A549 (cell line): Measurements from ENCODE around the gene PTPN5. TPM values are rescaled to one million over a fixed set of nuclear protein-coding genes. Genes with fewer than 3 reads are reported as not detected.

Experiments
- ATAC-seq, 2 experiments: fragments of 200-7000 bp in 1 of 2; fragments of >200 bp in 1 of 2; cut with Nextera tagmentation in 1 of 2; cut with Tn5 transposase in 1 of 2; 3 replicates each; pipeline versions ENCODE4 v1.8.0 to v1.9.1; 2018 to 2020; ENCODE audit warnings: mild to moderate bottlenecking in 1 of 2, moderate library complexity in 1 of 2
- CTCF ChIA-PET: fragments of 300-600 bp; sonication (Branson Sonifier 250); formaldehyde crosslinking; extraction: SDS; loops from one replicate; lab custom pipeline; 2021; ENCODE audit warnings: antibody characterized with exemption, inconsistent platforms; lab: Yijun Ruan, JAX
- POLR2A ChIA-PET: fragments of 350-600 bp; formaldehyde crosslinking; extraction: SDS; loops from one replicate; lab custom pipeline; 2021; ENCODE audit warnings: antibody characterized with exemption, inconsistent platforms; lab: Yijun Ruan, JAX
- DNase-seq, 2 experiments: peaks; one replicate each; pipeline versions ENCODE4 v3.0.0 to v3.0.0-alpha.2; 2011 to 2016; ENCODE audit warnings: low read depth in 1 of 2, low spot score in 1 of 2
- FAIRE-seq: peaks from 2 replicates; lab custom pipeline; 2011; peaks lifted over from hg19 to GRCh38; lab: Jason Lieb, UNC
- H3K27ac ChIP-seq, 2 experiments: fragments of >200 bp; sonication (Bioruptor Twin); formaldehyde crosslinking; 3 replicates each; pipeline ENCODE4 v1.5.1; 2016 to 2017
- H3K4me1 ChIP-seq: fragments of >200 bp; sonication (Bioruptor Twin); formaldehyde crosslinking; 3 replicates; pipeline ENCODE4 v1.6.1; 2016
- H3K4me2 ChIP-seq: fragments of >200 bp; sonication (Bioruptor Twin); formaldehyde crosslinking; 3 replicates; pipeline ENCODE4 v1.6.1; 2016
- H3K4me3 ChIP-seq: fragments of >200 bp; sonication (Bioruptor Twin); formaldehyde crosslinking; 3 replicates; pipeline ENCODE4 v1.5.1; 2016
- H3K9me3 ChIP-seq: fragments of >200 bp; sonication (Bioruptor Twin); formaldehyde crosslinking; 3 replicates; pipeline ENCODE4 v1.6.1; 2016
- BHLHE40 ChIP-seq: IDR thresholded peaks from 2 replicates; pipeline ENCODE4 v1.6.1; 2012; ENCODE audit warnings: low read depth, low read length, inconsistent platforms
- CBX2 ChIP-seq: fragments of 200-600 bp; sonication (generic); IDR thresholded peaks from 2 replicates; pipeline ENCODE4 v1.6.1; 2016; ENCODE audit warnings: low read depth, mild to moderate bottlenecking, borderline replicate concordance
- CHD2 ChIP-seq: fragments of 150-350 bp; IDR thresholded peaks from 2 replicates; pipeline ENCODE4 v1.6.1; 2014; ENCODE audit warnings: low read length; ENCODE audit not compliant: partially characterized antibody
- CHD4 ChIP-seq: fragments of 200-600 bp; sonication (generic); IDR thresholded peaks from 2 replicates; pipeline ENCODE4 v1.6.1; 2016; ENCODE audit warnings: antibody characterized with exemption, mild to moderate bottlenecking, borderline replicate concordance
- EHMT2 ChIP-seq: fragments of 200-600 bp; sonication (generic); IDR thresholded peaks from 2 replicates; pipeline ENCODE4 v1.6.1; 2016; ENCODE audit warnings: antibody characterized with exemption, low read depth, mild to moderate bottlenecking, moderate library complexity
- FOSB ChIP-seq: fragments of 250-450 bp; sonication (Bioruptor Pico); IDR thresholded peaks from 2 replicates; pipeline ENCODE4 v1.5.0; 2020; ENCODE audit warnings: mild to moderate bottlenecking, moderate library complexity
- FOSL2 ChIP-seq, 2 experiments: fragments of 450-650 bp in 1 of 2; fragments of >200 bp in 1 of 2; sonication (Bioruptor Twin) in 1 of 2; formaldehyde crosslinking; IDR thresholded peaks; 2 replicates each; pipeline versions ENCODE4 v1.5.0 to v1.6.1; 2016 to 2020; ENCODE audit warnings: mild to moderate bottlenecking in 1 of 2, moderate library complexity in 1 of 2
- FOXS1 ChIP-seq: fragments of 250-450 bp; sonication (Bioruptor Pico); IDR thresholded peaks from 2 replicates; pipeline ENCODE4 v1.5.0; 2020; ENCODE audit warnings: mild to moderate bottlenecking, moderate library complexity
- HEYL ChIP-seq: fragments of 250-450 bp; sonication (Bioruptor Pico); IDR thresholded peaks from 2 replicates; pipeline ENCODE4 v1.8.0; 2021; ENCODE audit warnings: mild to moderate bottlenecking, moderate library complexity
- HOXB5 ChIP-seq: fragments of 250-450 bp; sonication (Bioruptor Pico); IDR thresholded peaks from 2 replicates; pipeline ENCODE4 v1.5.0; 2020; ENCODE audit warnings: mild to moderate bottlenecking, moderate library complexity
- JUN ChIP-seq, 2 experiments: fragments of >200 bp; sonication (Bioruptor Twin); formaldehyde crosslinking; IDR thresholded peaks; 2 replicates in 1 of 2; 3 replicates in 1 of 2; pipeline ENCODE4 v1.6.1; 2016 to 2017
- KDM1A ChIP-seq: fragments of 200-600 bp; sonication (generic); IDR thresholded peaks from 2 replicates; pipeline ENCODE4 v1.6.1; 2016; ENCODE audit warnings: low read depth, mild to moderate bottlenecking
- KDM5A ChIP-seq: fragments of 200-600 bp; sonication (generic); IDR thresholded peaks from 2 replicates; pipeline ENCODE4 v1.6.1; 2016; ENCODE audit warnings: antibody characterized with exemption, mild to moderate bottlenecking
- PHF8 ChIP-seq: fragments of 200-600 bp; sonication (generic); IDR thresholded peaks from 2 replicates; pipeline ENCODE4 v1.6.1; 2016; ENCODE audit warnings: low read depth, mild to moderate bottlenecking, antibody characterized with exemption, moderate library complexity, borderline replicate concordance
- POLR2AphosphoS2 ChIP-seq: conservative IDR thresholded peaks from 2 replicates; pipeline ENCODE4 v1.6.1; 2012; ENCODE audit warnings: low read length, improper control_type of control experiment, inconsistent platforms
- RCOR1 ChIP-seq: fragments of 150-350 bp; IDR thresholded peaks from 2 replicates; pipeline ENCODE4 v1.6.1; 2014; ENCODE audit warnings: antibody characterized with exemption, low read length, low read depth
- ZC3H11A ChIP-seq: fragments of 450-650 bp; IDR thresholded peaks from 2 replicates; pipeline ENCODE4 v1.6.1; 2014; ENCODE audit warnings: antibody characterized with exemption, mild to moderate bottlenecking
- WGBS: methylation state at CpG from one replicate; pipeline ENCODE4 v1.1.6; 2017; ENCODE audit errors: missing lambda C conversion rate; 5-methylcytosine and 5-hydroxymethylcytosine counted together
- polyA plus RNA-seq, 4 experiments: library from polyadenylated mRNA; depleted of rRNA in 3 of 4; stranded (reverse); fragments of >200 nt; fragmentation: RNase III in 1 of 4; extraction: RNeasy Plus Mini Kit Qiagen cat#74134 plus additional on column Dnase treatment in 1 of 4; gene quantifications; 2 replicates in 3 of 4; 3 replicates in 1 of 4; pipeline ENCODE4 v1.2.3, GENCODE V29; 2011 to 2017
- TF ChIP-seq, protein P1 (sequence below): IDR thresholded peaks from 2 replicates; pipeline ENCODE4 v1.6.1; 2012
- TF ChIP-seq, protein P2 (sequence below): fragments of >200 bp; sonication (Bioruptor Twin); formaldehyde crosslinking; IDR thresholded peaks from 3 replicates; pipeline ENCODE4 v1.5.1; 2016
- TF ChIP-seq, protein P3 (sequence below): fragments of >200 bp; sonication (Bioruptor Twin); formaldehyde crosslinking; IDR thresholded peaks from 3 replicates; pipeline ENCODE4 v1.6.1; 2016

The PTPN5 gene
- polyA plus RNA-seq, 2 of the 4 experiments (the other 2 are of a cell fraction), result 0.04 TPM; not detected in 1

DNA sequence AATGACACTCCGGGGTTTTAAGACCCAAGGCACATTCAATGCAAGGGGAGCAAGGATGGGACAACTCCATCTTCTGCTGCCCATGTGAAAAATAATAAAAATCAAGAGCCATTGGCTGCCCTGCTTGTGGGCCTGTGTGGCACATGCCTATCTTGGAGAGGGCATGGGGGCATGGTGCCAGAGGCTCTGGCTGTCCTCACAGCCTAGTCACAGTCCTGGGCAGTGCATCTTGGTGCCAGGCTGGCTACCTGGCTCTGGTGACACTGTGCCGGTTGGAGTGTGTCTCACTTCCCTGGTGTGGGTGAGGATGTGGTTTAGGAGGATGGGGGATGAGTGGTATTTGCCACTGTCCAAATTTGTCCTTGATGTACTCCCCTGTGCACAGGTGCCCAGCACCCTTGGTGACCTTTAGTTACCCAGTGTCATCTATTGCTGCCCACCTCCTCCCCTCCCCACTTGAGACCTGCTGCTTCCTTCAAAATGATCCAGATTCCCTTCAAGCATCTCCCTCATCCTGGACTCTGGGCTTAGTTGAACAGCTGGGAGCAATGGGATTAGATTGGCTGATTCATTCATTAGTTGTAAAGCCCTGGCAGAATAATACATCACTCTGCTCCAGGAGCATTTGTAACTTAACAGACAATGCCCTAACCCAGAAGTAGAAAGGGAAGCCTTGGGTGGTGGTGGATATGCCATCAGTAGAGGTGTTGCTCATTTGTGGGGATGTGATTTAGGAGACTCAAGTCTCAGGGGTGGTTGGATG is 88.4 kb downstream of the PTPN5 start:
- H3K4me3 ChIP-seq, result no peak overlapping the region
- ChIA-PET CTCF (interaction anchor here (0.6 to 2.7 kb wide), 3 partner anchors 19 to 162 kb away, joined by 3 to 17 read pairs (median 4); no protein-coding TSS in a partner anchor), POLR2A (no interaction called here)
- no peak overlapping the region for H3K27ac ChIP-seq
- WGBS, result 70% methylated on average over 1 of the region's 2 CpGs
- FAIRE-seq, result no peak
- no peak for ATAC-seq
- no peak for TF ChIP-seq FOSB (CRISPR knock-in tag)
- TF ChIP-seq KDM5A, result no peak
- no peak for TF ChIP-seq EHMT2
- no peak for TF ChIP-seq CHD2
- no peak for TF ChIP-seq RCOR1
- TF ChIP-seq, protein P1, sequence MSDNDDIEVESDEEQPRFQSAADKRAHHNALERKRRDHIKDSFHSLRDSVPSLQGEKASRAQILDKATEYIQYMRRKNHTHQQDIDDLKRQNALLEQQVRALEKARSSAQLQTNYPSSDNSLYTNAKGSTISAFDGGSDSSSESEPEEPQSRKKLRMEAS, result no peak
- no peak for TF ChIP-seq JUN (IDR thresholded peaks at IDR 0.05)
- no peak for TF ChIP-seq PHF8
- no peak for TF ChIP-seq CHD4
- no peak for TF ChIP-seq POLR2AphosphoS2
- TF ChIP-seq, protein P2, sequence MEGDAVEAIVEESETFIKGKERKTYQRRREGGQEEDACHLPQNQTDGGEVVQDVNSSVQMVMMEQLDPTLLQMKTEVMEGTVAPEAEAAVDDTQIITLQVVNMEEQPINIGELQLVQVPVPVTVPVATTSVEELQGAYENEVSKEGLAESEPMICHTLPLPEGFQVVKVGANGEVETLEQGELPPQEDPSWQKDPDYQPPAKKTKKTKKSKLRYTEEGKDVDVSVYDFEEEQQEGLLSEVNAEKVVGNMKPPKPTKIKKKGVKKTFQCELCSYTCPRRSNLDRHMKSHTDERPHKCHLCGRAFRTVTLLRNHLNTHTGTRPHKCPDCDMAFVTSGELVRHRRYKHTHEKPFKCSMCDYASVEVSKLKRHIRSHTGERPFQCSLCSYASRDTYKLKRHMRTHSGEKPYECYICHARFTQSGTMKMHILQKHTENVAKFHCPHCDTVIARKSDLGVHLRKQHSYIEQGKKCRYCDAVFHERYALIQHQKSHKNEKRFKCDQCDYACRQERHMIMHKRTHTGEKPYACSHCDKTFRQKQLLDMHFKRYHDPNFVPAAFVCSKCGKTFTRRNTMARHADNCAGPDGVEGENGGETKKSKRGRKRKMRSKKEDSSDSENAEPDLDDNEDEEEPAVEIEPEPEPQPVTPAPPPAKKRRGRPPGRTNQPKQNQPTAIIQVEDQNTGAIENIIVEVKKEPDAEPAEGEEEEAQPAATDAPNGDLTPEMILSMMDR, result no peak
- no peak for DNase-seq
- H3K9me3 ChIP-seq, result no peaks in the 10 kb centered on the region
- no peaks in the 10 kb centered on the region for H3K4me1 ChIP-seq
- no peak overlapping the region for H3K4me2 ChIP-seq

DNA sequence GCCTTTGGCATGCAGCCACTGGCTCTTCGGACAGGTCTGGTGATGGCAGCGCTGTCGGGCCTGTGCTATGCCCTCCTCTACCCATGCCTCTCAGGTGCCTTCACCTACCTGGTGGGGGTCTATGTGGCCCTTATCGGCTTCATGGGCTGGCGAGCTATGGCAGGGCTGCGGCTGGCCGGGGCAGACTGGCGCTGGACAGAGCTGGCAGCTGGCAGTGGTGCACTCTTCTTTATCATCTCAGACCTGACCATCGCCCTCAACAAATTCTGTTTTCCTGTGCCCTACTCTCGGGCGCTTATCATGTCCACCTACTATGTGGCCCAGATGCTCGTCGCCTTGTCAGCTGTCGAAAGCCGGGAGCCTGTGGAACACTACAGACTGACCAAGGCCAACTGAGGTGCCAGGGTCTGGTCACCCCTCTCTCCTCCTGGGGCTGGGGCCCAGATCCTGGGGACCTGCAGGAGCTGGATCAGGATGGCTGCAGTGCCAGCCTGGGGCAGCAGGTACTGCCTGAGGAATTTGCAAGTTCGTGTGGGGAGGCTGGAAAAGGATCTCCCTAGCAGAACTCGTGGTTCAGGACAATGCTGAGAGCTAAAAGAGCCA is 89.9 kb downstream of the PTPN5 start:
- no peak overlapping the region for H3K27ac ChIP-seq
- CTCF ChIA-PET, result interaction anchor here (1.4 kb wide), 1 partner anchor 161 kb away, joined by 4 read pairs; no protein-coding TSS in a partner anchor
- H3K4me2 ChIP-seq, result no peak overlapping the region
- H3K9me3 ChIP-seq, result no peaks in the 10 kb centered on the region
- ATAC-seq (no peak), DNase-seq (no peak), FAIRE-seq (no peak)
- H3K4me1 ChIP-seq, result no peaks in the 10 kb centered on the region
- POLR2A ChIA-PET, result no interaction called here
- 59% methylated on average over 17 of the region's 17 CpGs for WGBS
- TF ChIP-seq EHMT2 (no peak), ZC3H11A (no peak), POLR2AphosphoS2 (no peak), FOSL2 (IDR thresholded peaks at IDR 0.05) (no peak), FOSL2 (CRISPR knock-in tag; IDR thresholded peaks at IDR 0.05) (no peak), HOXB5 (no peak), BHLHE40 (no peak), FOXS1 (CRISPR knock-in tag) (no peak), CBX2 (no peak), CHD4 (no peak), KDM1A (no peak), HEYL (CRISPR knock-in tag) (no peak), KDM5A (no peak)
- TF ChIP-seq, protein P3, sequence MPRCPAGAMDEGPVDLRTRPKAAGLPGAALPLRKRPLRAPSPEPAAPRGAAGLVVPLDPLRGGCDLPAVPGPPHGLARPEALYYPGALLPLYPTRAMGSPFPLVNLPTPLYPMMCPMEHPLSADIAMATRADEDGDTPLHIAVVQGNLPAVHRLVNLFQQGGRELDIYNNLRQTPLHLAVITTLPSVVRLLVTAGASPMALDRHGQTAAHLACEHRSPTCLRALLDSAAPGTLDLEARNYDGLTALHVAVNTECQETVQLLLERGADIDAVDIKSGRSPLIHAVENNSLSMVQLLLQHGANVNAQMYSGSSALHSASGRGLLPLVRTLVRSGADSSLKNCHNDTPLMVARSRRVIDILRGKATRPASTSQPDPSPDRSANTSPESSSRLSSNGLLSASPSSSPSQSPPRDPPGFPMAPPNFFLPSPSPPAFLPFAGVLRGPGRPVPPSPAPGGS, result no peak
- no peak overlapping the region for H3K4me3 ChIP-seq
